ENCODE measurements around the gene CHD5. TPM values are rescaled to one million over a fixed set of nuclear protein-coding genes. Genes with fewer than 3 reads are reported as not detected.
A peak's percentile ranks its signal among the peaks of the same experiment; 100 is the strongest.

The CHD5 gene
- polyA plus RNA-seq (2013): 0.10 and 0.19 TPM in 2 replicates

DNA sequence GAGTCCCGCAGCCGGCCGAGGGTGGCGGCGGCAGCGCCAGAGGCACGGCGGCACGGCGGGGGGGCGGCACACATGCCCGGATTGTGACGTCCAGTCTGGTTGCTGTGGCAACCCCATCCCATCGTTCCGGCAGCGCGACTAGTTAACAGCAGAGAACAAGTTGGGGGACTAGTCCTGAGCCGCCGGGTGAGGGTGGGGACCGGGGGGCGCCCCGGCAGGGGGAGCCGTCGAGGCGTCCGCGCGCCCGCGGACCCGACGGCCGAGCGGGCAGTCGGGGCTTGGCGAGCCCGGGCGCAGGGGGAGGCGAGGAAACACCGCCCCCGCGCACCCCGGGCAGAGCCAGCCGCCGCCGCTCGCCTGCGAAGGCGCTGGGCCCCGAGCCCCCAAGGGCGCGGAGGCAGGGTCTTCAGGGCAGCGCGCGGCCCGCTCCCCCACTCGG is at the start of gene CHD5:
Gene CHD5 (minus strand): TSS at position 54 of the 439 bp plus-strand sequence. CDS start 298 bp downstream, outside the sequence.
- peaks cover under 1 to 4% of the 10 kb centered on the region in 2 experiments for H3K36me3 ChIP-seq (ENCODE audit: control insufficient read depth in 1 of 2, insufficient read depth in 2 of 2, low read length in 2 of 2)
- no peak within 1 kb of the TSS for H4K12ac ChIP-seq (ENCODE audit: low read depth, low read length)
- no peak within 1 kb of the TSS for H3K4ac ChIP-seq (ENCODE audit: low read depth, low read length)
- no peak within 1 kb of the TSS for H3K14ac ChIP-seq (ENCODE audit: low read length)
- H2AK5ac ChIP-seq (ENCODE audit: low read length): no peak within 1 kb of the TSS
- H2BK120ac ChIP-seq (ENCODE audit: insufficient read depth, low read length, poor library complexity): no peak within 1 kb of the TSS
- no peak within 1 kb of the TSS for H2AFZ ChIP-seq (ENCODE audit: insufficient read depth, low read length, poor library complexity)
- peak within 1 kb of the TSS; percentile 60 for H3K4me2 ChIP-seq (ENCODE audit: low read length)
- H3K9ac ChIP-seq (ENCODE audit: low read length): no peak within 1 kb of the TSS
- no peak for DNase-seq
- H4K91ac ChIP-seq (ENCODE audit: low read depth, low read length): no peak within 1 kb of the TSS
- H3K4me1 ChIP-seq (ENCODE audit: control insufficient read depth in 1 of 2, insufficient read depth in 2 of 2, low read length in 2 of 2): peaks cover 0 to 2% of the 10 kb centered on the region in 2 experiments
- H2BK5ac ChIP-seq (ENCODE audit: low read depth, low read length, poor library complexity): no peak within 1 kb of the TSS
- H3K9me3 ChIP-seq (ENCODE audit: insufficient read depth, low read depth, low read length): peaks cover 16% of the 10 kb centered on the region
- WGBS (ENCODE audit: extremely low coverage, insufficient coverage, insufficient read length): no CpG with 5 or more reads among the region's 57 CpGs
- peaks cover 46% of the 10 kb centered on the region for H3K27me3 ChIP-seq (ENCODE audit: insufficient read depth, low read length)
- H3K18ac ChIP-seq (ENCODE audit: low read length): no peak within 1 kb of the TSS
- no peak within 1 kb of the TSS for H3K4me3 ChIP-seq (ENCODE audit: low read depth, low read length)
- H3K79me2 ChIP-seq (ENCODE audit: control insufficient read depth, insufficient read depth, low read length, poor library complexity): no peaks in the 10 kb centered on the region
- H2BK12ac ChIP-seq (ENCODE audit: low read length): no peak within 1 kb of the TSS
- H4K8ac ChIP-seq (ENCODE audit: low read depth, low read length): no peak within 1 kb of the TSS
- H3K27ac ChIP-seq (ENCODE audit: low read depth, low read length): no peak within 1 kb of the TSS
- H3K79me1 ChIP-seq (ENCODE audit: low read length): no peaks in the 10 kb centered on the region
- H3K23ac ChIP-seq (ENCODE audit: low read length): no peak within 1 kb of the TSS

DNA sequence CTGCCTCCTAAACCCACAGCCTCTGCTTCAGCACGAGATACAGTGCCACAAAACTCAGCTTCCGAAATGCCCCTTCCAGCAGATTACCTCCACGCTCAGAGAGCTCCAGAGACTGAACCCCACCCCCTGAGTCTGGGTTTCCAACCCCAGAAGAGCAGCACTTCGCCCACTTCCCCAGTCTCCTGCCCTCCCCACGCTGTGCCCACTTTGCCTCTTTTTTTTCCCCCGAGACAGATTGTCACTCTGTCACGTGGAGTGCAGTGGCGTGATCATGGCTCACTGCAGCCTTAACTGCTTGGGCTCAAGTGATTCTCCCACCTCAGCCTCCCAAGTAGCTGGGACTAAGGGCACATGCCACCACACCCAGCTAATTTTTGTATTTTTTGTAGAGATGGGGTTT is 45.5 kb upstream of the CHD5 start:
- WGBS (ENCODE audit: extremely low coverage, insufficient coverage, insufficient read length): no CpG with 5 or more reads among the region's 8 CpGs

DNA sequence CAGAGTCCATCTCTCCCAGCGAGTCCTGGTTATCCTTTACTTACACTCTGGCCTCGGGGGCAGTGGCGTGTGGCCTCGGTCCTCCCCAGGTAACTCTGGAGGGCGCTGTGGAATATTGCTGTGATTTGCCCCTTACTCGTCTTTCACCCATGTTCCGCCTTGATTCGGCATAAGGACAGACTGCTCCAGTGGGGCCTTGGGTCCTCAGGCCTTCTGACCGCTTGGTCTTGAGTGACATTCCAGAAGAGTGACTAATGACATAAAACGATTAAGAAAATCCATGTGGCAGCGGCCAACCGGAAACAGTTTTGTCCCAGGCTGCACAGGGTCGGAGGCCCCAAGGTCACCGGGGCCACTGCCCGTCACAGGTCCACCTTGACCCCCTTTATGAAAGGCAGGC is 44.6 kb upstream of the CHD5 start:
- Histone ChIP-seq H3K36me3 (ENCODE audit: control insufficient read depth in 1 of 2, insufficient read depth in 2 of 2, low read length in 2 of 2) (peaks cover 43 to 48% of the 10 kb centered on the region in 2 experiments), H3K4me1 (ENCODE audit: control insufficient read depth in 1 of 2, insufficient read depth in 2 of 2, low read length in 2 of 2) (peaks cover 3 to 5% of the 10 kb centered on the region in 2 experiments), H3K9ac (ENCODE audit: low read length) (no peak overlapping the region), H3K4ac (ENCODE audit: low read depth, low read length) (no peak overlapping the region), H4K12ac (ENCODE audit: low read depth, low read length) (no peak overlapping the region), H3K4me2 (ENCODE audit: low read length) (no peak overlapping the region), H3K9me3 (ENCODE audit: insufficient read depth, low read depth, low read length) (no peaks in the 10 kb centered on the region), H2BK5ac (ENCODE audit: low read depth, low read length, poor library complexity) (no peak overlapping the region), H2AK5ac (ENCODE audit: low read length) (no peak overlapping the region), H3K27ac (ENCODE audit: low read depth, low read length) (no peak overlapping the region), H3K4me3 (ENCODE audit: low read depth, low read length) (no peak overlapping the region), H3K18ac (ENCODE audit: low read length) (no peak overlapping the region), H2AFZ (ENCODE audit: insufficient read depth, low read length, poor library complexity) (no peak overlapping the region), H3K79me2 (ENCODE audit: control insufficient read depth, insufficient read depth, low read length, poor library complexity) (no peaks in the 10 kb centered on the region), H4K8ac (ENCODE audit: low read depth, low read length) (no peak overlapping the region), H3K14ac (ENCODE audit: low read length) (no peak overlapping the region), H2BK12ac (ENCODE audit: low read length) (no peak overlapping the region), H4K91ac (ENCODE audit: low read depth, low read length) (no peak overlapping the region), H2BK120ac (ENCODE audit: insufficient read depth, low read length, poor library complexity) (no peak overlapping the region), H3K27me3 (ENCODE audit: insufficient read depth, low read length) (no peaks in the 10 kb centered on the region), H3K23ac (ENCODE audit: low read length) (no peak overlapping the region), H3K79me1 (ENCODE audit: low read length) (no peaks in the 10 kb centered on the region)
- peak in 1 of 2 donors; percentile 19 for DNase-seq
- WGBS (ENCODE audit: extremely low coverage, insufficient coverage, insufficient read length): no CpG with 5 or more reads among the region's 15 CpGs

More for the DNA sequence above, 45.5 kb upstream of the CHD5 start:
- no peak overlapping the region for H3K14ac ChIP-seq (ENCODE audit: low read length)
- no peak overlapping the region for H2AFZ ChIP-seq (ENCODE audit: insufficient read depth, low read length, poor library complexity)
- H2AK5ac ChIP-seq (ENCODE audit: low read length): no peak overlapping the region
- H2BK120ac ChIP-seq (ENCODE audit: insufficient read depth, low read length, poor library complexity): no peak overlapping the region
- H3K23ac ChIP-seq (ENCODE audit: low read length): no peak overlapping the region
- no peak overlapping the region for H3K27ac ChIP-seq (ENCODE audit: low read depth, low read length)
- no peak overlapping the region for H2BK5ac ChIP-seq (ENCODE audit: low read depth, low read length, poor library complexity)
- no peak overlapping the region for H4K8ac ChIP-seq (ENCODE audit: low read depth, low read length)
- peak overlapping the region; percentile 16 for H3K9ac ChIP-seq (ENCODE audit: low read length)
- no peaks in the 10 kb centered on the region for H3K79me2 ChIP-seq (ENCODE audit: control insufficient read depth, insufficient read depth, low read length, poor library complexity)
- H3K36me3 ChIP-seq (ENCODE audit: control insufficient read depth in 1 of 2, insufficient read depth in 2 of 2, low read length in 2 of 2): peaks cover 48 to 54% of the 10 kb centered on the region in 2 experiments
- H3K18ac ChIP-seq (ENCODE audit: low read length): no peak overlapping the region
- H3K9me3 ChIP-seq (ENCODE audit: insufficient read depth, low read depth, low read length): no peaks in the 10 kb centered on the region
- H3K27me3 ChIP-seq (ENCODE audit: insufficient read depth, low read length): no peaks in the 10 kb centered on the region
- no peaks in the 10 kb centered on the region for H3K79me1 ChIP-seq (ENCODE audit: low read length)
- no peak overlapping the region for H3K4me2 ChIP-seq (ENCODE audit: low read length)
- H4K91ac ChIP-seq (ENCODE audit: low read depth, low read length): no peak overlapping the region
- peaks cover 0 to 2% of the 10 kb centered on the region in 2 experiments for H3K4me1 ChIP-seq (ENCODE audit: control insufficient read depth in 1 of 2, insufficient read depth in 2 of 2, low read length in 2 of 2)
- no peak overlapping the region for H4K12ac ChIP-seq (ENCODE audit: low read depth, low read length)
- H3K4me3 ChIP-seq (ENCODE audit: low read depth, low read length): no peak overlapping the region
- H3K4ac ChIP-seq (ENCODE audit: low read depth, low read length): no peak overlapping the region
- H2BK12ac ChIP-seq (ENCODE audit: low read length): peak overlapping the region; percentile 17
- no peak for DNase-seq

DNA sequence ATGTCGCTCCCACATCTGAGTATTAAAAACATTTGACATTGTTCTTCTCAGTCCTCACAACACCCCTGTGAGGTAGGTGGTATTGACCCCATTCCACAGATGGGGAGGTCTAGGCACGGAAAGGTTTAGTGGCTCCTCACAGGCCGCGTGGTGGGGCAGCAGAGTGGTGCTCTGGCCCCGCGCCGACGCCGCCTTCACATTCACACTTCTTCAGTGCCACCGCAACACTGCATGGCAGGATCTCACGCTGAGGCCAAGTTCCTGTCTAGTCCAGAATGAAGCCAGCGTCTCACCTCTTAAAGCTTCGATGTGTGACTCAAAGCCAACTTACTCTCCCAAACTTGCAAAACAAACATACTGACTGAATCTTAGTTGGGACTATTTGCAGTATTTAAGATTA is 43.5 kb upstream of the CHD5 start:
- Histone ChIP-seq H3K4ac (ENCODE audit: low read depth, low read length) (no peak overlapping the region), H3K4me1 (ENCODE audit: control insufficient read depth in 1 of 2, insufficient read depth in 2 of 2, low read length in 2 of 2) (peaks cover 3 to 5% of the 10 kb centered on the region in 2 experiments), H3K23ac (ENCODE audit: low read length) (no peak overlapping the region), H3K27me3 (ENCODE audit: insufficient read depth, low read length) (no peaks in the 10 kb centered on the region), H3K36me3 (ENCODE audit: control insufficient read depth in 1 of 2, insufficient read depth in 2 of 2, low read length in 2 of 2) (peaks cover 41 to 45% of the 10 kb centered on the region in 2 experiments), H2BK12ac (ENCODE audit: low read length) (no peak overlapping the region), H4K12ac (ENCODE audit: low read depth, low read length) (no peak overlapping the region), H2AK5ac (ENCODE audit: low read length) (no peak overlapping the region), H3K4me3 (ENCODE audit: low read depth, low read length) (no peak overlapping the region), H2BK5ac (ENCODE audit: low read depth, low read length, poor library complexity) (no peak overlapping the region), H3K9me3 (ENCODE audit: insufficient read depth, low read depth, low read length) (no peaks in the 10 kb centered on the region), H3K9ac (ENCODE audit: low read length) (no peak overlapping the region), H3K79me1 (ENCODE audit: low read length) (no peaks in the 10 kb centered on the region), H4K8ac (ENCODE audit: low read depth, low read length) (no peak overlapping the region), H3K79me2 (ENCODE audit: control insufficient read depth, insufficient read depth, low read length, poor library complexity) (no peaks in the 10 kb centered on the region), H3K14ac (ENCODE audit: low read length) (no peak overlapping the region), H2BK120ac (ENCODE audit: insufficient read depth, low read length, poor library complexity) (no peak overlapping the region), H3K4me2 (ENCODE audit: low read length) (no peak overlapping the region), H2AFZ (ENCODE audit: insufficient read depth, low read length, poor library complexity) (no peak overlapping the region), H3K18ac (ENCODE audit: low read length) (no peak overlapping the region), H4K91ac (ENCODE audit: low read depth, low read length) (no peak overlapping the region), H3K27ac (ENCODE audit: low read depth, low read length) (no peak overlapping the region)
- no CpG with 5 or more reads among the region's 13 CpGs for WGBS (ENCODE audit: extremely low coverage, insufficient coverage, insufficient read length)
- DNase-seq: no peak

All from trophoblast cell (in vitro differentiated cells and primary cell).